ENCODE measurements around the gene RNF130.
"Not testable (repeated sequence)": the region's sequence is repeated elsewhere in the genome, so short reads cannot be mapped to it uniquely, and the experiment has no call there.

DNA sequence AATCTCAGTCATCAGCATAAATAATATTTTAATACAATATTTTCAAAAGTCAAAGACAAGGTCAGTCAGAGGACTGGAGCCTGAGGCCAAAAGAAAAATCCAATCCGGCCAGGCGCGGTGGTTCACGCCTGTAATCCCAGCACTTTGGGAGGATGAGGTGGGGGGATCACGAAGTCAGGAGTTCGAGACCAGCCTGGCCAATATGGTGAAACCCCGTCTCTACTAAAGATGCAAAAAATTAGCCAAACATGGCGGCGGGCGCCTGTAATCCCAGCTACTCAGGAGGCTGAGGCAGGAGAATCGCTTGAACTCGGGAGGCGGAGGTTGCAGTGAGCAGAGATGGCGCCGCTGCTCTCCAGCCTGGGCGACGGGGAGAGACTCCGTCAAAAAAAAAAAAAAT, 18.1 kb upstream of the RNF130 start:
- TF ChIP-seq, protein P1, sequence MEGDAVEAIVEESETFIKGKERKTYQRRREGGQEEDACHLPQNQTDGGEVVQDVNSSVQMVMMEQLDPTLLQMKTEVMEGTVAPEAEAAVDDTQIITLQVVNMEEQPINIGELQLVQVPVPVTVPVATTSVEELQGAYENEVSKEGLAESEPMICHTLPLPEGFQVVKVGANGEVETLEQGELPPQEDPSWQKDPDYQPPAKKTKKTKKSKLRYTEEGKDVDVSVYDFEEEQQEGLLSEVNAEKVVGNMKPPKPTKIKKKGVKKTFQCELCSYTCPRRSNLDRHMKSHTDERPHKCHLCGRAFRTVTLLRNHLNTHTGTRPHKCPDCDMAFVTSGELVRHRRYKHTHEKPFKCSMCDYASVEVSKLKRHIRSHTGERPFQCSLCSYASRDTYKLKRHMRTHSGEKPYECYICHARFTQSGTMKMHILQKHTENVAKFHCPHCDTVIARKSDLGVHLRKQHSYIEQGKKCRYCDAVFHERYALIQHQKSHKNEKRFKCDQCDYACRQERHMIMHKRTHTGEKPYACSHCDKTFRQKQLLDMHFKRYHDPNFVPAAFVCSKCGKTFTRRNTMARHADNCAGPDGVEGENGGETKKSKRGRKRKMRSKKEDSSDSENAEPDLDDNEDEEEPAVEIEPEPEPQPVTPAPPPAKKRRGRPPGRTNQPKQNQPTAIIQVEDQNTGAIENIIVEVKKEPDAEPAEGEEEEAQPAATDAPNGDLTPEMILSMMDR (IDR thresholded peaks at IDR 0.05) = not testable (repeated sequence)
- not testable (repeated sequence) for TF ChIP-seq POLR2A (IDR thresholded peaks at IDR 0.05)
